Middle frontal gyrus (tissue), 1 donor: ENCODE data around the gene GMDS.

ENCODE experiments used
- DNase-seq: peaks from one replicate; pipeline ENCODE4 v3.0.0-alpha.2; 2015; ENCODE audit warnings: low spot score; ENCODE audit errors: extremely low spot score

Gene GMDS

GRCh38 chr6:1997702-1998101 is 247.7 kb downstream of the GMDS start:
- DNase-seq: no peak

- no peak for DNase-seq
Observed at GRCh38 chr6:1995636-1996035, 249.8 kb downstream of the GMDS start.

- DNase-seq: no peak
Observed at GRCh38 chr6:1993042-1993441, 252.4 kb downstream of the GMDS start.

- DNase-seq: no peak
Observed at GRCh38 chr6:1991332-1991878, 254.0 kb downstream of the GMDS start.

GRCh38 chr6:1988843-1989242 is 256.6 kb downstream of the GMDS start:
- no peak for DNase-seq

GRCh38 chr6:1987640-1988039 is 257.8 kb downstream of the GMDS start:
- no peak for DNase-seq

- DNase-seq: no peak
Observed at GRCh38 chr6:1986454-1987243, 258.8 kb downstream of the GMDS start.

- no peak for DNase-seq
Observed at GRCh38 chr6:1984346-1984994, 260.9 kb downstream of the GMDS start.

- DNase-seq: no peak
Observed at GRCh38 chr6:1983850-1984249, 261.6 kb downstream of the GMDS start.

GRCh38 chr6:1972962-1973361 is 272.4 kb downstream of the GMDS start:
- DNase-seq: no peak

- no peak for DNase-seq
Observed at GRCh38 chr6:1971612-1972011, 273.8 kb downstream of the GMDS start.

- DNase-seq: no peak
Observed at GRCh38 chr6:1970151-1970561, 275.2 kb downstream of the GMDS start.

- DNase-seq: no peak
Observed at GRCh38 chr6:1966713-1967112, 278.7 kb downstream of the GMDS start.

GRCh38 chr6:1965596-1966224 is 279.7 kb downstream of the GMDS start:
- DNase-seq: no peak

GRCh38 chr6:1963596-1963995 is 281.8 kb downstream of the GMDS start:
- DNase-seq: no peak

- no peak for DNase-seq
Observed at GRCh38 chr6:1962201-1962600, 283.2 kb downstream of the GMDS start.

- DNase-seq: no peak
Observed at GRCh38 chr6:1960486-1961142, 284.8 kb downstream of the GMDS start.

- DNase-seq: no peak
Observed at GRCh38 chr6:1958257-1958656, 287.1 kb downstream of the GMDS start.

- no peak for DNase-seq
Observed at GRCh38 chr6:1957746-1958145, 287.7 kb downstream of the GMDS start.

- DNase-seq: no peak
Observed at GRCh38 chr6:1952740-1953360, 292.6 kb downstream of the GMDS start.

- DNase-seq: no peak
Observed at GRCh38 chr6:1950631-1951030, 294.8 kb downstream of the GMDS start.
